Hippocampal formation (tissue), 2 donors: Measurements from ENCODE around the gene TIMP2.
"Not testable (repeated sequence)": the region's sequence is repeated elsewhere in the genome, so short reads cannot be mapped to it uniquely, and the experiment has no call there.

ENCODE experiments used
- DNase-seq, 2 donors: peaks; one replicate each; lab custom pipeline; 2025; lab: John Stamatoyannopoulos, UW

TIMP2 gene

DNA sequence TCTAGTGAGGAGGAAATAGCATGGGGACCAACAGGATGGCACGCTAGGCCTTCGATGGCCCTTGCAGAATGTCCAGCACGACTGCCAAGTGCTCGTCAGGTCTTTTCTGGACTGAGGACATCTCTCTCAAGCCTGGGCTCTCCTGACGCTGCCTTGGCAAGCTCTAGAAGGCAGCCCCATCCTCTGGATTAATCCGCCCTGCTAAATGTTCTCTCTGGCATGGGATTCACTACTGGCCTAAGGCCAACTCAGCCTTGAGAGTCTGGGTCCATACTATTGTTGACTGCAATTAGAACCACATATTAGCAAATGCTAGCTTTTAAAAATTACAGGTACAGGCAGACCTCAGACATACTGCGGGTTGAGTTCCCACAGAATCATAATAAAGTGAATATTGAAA lies 19.6 kb downstream of the TIMP2 start:
- no peak for DNase-seq

DNA sequence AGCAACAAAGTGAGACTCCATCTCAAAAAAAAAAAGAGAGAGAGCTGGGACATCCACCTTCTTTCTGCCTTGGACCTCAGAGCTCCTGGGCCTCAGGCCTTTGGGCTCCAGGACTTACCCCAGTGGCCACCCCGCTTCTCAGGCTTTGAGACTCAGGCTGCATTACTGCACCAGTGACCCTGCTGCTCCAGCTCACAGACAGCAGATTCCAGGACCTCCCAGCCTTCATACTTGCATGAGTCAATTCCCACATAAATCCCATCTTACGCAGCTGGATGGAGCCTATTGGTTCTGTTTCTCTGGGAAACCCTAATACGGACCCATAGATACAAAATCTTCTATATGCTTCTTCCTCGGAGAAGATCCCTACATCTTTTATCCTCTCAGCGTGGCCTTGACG lies 20.1 kb downstream of the TIMP2 start:
- DNase-seq: no peak

DNA sequence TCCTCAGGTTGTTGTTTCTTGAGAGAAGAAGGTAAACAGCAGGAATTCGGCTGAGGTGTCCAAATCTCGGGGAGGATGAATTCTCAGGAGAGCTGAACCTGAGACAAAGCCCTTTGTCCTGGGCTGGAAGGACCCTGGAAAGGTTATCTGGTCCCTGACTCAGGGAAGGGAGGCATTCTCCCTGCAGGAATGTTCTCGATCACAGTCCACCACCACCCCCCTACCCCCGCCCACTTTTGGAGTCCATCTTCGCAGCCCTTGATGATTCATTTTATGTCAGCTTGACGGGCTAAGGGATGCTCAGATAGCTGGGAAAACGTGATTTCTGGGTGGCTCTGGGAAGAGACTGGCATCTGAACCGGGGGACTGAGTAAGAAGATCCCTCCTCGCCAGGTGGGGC lies 20.8 kb downstream of the TIMP2 start:
- DNase-seq: no peak

DNA sequence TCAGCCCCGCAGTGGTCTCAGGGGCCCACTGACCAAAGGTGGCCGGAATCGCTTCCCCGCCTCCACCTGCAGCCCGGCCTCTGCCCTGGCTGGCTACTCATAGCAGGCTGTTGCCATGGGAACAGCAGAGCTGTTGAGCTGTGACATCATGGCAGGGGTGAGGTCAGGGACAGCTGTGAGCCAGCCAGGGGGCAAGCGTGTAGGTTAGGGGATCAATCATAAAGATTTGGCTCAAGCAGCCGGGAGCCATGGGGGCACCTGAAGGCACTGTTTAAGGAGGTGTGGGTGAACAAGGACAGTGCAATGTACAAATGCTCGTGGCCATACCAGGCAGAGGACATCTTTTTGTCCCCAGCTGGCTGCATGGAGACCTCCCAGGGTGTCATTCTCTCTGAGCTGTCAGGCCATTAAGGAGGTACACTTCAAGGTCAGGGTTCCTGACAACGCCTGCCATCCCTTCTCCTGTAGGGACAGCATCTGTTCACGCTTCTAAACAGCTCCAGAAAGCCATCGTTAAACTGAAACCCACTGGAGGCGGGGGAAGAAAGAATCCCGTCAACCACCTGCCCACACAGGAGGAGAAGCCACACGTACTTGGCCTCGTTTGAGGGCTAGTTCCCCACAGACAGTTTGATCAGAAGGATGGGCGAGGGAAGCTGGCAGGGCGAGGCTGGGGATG lies 21.9 kb downstream of the TIMP2 start, which contains the start of gene CEP295NL:
Gene CEP295NL, minus strand, starts transcription at position 101 of the 679 bp plus-strand sequence. CDS start 1,373 bp downstream, outside the sequence.
- DNase-seq: no peak

DNA sequence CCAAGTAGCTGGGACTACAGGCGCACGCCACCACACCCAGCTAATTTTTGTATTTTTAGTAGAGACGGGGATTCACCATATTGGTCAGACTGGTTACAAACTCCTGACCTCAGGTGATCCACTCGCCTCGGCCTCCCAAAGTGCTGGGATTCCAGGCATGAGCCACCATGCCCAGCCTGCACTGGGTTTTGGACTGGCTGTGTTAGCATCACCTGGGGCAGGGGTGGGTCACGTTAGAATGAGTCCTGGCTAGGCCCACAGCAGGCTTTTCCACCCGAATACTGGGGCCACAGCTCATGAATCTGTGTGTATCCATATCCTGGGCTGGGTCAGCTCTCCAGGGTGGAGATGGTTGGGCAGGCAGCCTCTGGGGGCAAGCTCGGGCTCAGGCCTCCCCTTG lies 23.0 kb downstream of the TIMP2 start:
- not testable (repeated sequence) for DNase-seq

DNA sequence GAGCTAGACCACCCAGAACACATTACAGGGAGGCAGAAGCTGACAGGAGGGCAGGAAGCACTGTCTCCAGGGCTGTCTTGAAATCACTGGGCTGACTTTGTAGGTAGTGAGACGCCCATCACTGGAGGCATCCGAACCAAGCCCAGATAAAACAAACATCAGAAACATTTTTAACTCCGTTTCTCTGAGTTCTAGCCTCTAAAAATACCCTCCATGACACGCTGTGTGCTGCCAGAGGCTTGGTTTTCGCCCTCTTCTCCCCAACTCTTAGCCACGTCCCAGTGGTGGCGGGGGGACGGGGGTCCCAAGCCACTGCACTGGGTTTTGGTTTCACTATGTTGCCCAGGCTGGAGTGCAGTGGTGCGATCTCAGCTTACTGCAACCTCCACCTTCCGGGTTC lies 23.4 kb downstream of the TIMP2 start:
- no peak for DNase-seq

DNA sequence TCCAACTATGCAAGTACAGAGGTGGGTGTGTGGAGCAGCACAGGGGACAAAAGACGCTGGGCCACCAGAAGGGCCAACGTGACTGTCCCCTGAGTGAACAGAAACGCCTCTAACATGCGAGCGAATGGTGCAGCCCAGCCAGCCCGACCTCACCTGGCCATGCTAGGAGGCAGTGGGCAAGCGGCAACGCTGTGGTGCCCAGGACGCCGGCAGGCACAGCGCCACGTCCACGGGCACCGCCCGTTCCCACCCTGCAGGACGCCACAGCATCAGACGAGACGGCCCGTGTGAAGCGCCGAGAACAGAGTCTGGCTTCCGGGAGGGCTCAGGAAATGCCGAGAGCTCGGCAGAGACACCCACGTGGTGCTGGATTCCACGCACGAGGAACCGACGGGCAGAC lies 24.4 kb downstream of the TIMP2 start:
- DNase-seq: no peak

DNA sequence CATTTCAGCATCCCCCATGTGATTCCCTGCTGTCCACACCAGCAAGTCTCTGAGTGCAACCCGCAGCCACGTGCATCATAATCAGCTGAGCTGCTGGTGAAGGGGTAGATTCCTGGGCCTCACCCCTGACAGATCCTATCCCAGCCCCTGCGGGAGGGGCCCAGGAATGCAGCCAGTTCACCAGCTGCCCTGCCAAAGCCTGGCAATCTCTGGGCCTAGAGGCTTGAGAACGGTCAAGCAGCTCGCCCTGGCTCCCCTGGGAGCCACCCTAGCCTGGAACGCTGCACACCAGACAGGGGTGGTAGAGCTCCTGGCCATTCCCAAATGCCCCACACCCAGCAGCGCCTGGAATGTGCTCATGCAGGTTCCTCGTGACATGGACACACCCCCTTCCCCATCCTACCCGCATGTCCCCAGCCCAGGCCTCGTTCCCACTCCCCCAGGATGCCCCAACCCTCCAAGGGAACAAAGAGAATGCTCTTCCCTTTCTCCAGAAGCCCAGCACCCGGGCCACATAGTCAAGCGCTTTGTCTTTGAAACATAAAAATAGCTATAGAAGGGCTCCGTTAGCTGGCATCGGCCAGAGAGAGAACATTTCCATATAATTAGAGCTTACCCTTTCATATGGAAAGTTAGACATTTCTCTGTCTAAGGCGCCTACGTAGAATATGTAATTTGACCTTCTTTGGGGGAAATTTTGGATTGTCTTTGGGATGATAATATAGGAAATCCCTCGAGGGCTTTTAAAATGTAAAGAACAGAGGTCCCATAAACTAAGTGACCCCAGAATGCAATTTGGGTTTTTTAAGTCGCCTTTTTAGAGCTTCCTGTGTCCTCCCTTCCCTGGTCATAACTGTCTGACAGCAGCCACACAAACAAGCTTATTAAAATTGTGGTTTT lies 25.6 kb downstream of the TIMP2 start:
- DNase-seq: peak in 1 of 2 donors; percentile 56

DNA sequence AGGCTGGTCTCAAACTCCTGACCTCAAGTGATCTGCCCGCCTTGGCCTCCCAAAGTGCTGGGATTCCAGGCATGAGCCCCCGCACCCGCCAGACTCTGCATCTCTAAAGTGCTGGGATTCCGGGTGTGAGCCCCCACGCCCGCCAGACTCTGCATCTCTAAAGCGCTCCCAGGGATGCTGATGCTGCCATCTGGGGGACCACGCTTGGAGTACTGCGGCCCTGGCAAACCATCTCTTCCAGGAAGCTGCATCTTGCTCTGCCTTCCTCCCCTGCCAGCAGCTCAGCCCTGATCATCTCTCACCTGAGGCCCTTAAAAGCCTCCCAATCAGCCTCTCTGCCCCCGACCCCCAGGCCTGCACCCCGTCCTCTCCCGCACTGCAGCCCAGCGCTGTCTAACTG lies 26.2 kb downstream of the TIMP2 start:
- no peak for DNase-seq

DNA sequence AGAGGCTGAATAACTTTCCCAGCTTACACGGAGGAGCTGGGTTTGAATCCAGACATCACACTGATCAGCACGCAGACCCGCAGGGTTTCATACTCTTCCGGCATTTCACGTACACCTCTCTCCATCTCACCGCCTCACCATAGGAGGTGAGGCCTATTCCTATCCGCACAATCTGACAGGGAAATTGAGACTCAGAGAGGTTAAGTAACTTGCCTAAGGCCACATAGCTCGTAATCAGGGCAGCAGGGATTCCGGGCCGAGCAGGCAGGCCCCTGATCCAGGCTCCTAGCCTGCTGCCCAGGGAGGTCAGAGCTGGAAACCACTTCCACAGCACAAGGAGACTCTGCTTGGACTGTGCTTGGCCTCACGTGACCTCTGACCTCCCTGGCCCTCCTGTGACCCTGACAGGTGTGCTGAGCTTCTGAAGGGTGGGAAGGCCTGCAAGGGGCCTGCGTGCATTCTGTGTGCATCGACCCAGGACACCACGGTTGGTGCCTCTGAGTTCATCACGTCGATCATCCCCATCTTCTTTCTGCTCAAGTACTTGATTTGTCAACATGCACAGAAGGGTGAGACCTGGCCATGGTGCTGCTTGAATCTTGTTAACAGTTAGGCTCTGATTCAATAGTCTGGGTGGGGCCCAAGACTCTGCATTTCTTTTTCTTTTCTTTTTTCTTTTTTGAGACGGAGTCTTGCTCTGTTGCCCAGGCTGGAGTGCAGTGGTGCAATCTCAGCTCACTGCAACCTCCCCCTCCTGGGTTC lies 26.9 kb downstream of the TIMP2 start:
- no peak for DNase-seq

DNA sequence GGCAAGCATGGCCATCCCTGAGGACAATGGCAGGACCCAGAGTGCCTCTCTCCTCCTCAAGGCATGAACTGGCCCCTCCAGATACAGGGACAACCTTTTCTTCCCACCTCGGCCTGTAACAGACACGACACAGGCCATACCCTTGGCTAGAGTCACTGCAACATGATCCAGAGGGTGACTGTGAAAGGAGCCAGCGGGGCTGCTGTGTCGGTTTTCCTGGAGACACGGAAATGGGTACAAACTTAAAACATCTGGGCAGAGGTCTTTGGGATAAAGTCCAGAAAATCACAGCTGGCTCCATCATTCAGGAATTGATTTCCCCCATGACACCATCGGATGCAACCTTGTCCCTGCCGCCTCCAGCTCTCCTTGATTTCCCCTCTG lies 27.5 kb downstream of the TIMP2 start:
- DNase-seq: no peak

DNA sequence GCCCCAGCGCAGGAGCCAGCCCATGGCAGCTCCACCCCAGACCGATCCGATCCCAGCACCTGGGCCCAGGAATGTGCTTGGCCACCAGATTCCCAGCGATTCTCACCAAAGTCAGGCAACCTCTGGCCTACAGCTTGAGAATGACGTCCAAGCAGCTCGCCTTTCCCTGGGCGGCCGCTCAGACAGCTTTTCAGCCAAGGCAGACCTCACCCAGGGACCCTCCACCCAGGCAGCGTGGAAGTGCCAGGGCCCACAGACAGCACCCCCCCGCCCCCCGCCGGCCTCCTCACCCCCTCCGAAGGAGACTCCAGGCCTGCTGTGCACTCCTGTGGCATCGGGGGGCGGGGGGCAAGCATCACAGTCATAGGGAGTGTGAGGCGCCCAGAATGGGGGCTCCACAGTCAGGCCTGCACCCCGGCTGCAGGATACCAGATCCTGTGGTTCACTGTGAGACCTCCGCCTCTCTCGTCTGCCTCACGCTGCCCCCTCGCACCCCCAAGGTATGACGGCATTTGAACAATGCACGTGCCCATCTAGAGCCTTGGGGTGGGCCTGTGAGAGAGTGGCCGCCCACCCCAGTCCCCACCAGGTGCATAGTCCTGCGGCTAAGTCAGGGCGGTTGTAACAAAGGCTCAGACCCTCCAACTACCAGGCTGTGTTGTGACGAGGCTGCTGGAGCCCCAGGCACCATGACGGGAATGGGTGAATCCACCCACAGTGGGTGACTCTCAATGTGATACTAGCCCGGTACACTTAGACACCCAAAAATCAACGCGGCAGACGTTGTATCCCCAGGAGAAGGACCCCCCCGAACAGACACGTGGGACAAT lies 28.1 kb downstream of the TIMP2 start:
- no peak for DNase-seq

DNA sequence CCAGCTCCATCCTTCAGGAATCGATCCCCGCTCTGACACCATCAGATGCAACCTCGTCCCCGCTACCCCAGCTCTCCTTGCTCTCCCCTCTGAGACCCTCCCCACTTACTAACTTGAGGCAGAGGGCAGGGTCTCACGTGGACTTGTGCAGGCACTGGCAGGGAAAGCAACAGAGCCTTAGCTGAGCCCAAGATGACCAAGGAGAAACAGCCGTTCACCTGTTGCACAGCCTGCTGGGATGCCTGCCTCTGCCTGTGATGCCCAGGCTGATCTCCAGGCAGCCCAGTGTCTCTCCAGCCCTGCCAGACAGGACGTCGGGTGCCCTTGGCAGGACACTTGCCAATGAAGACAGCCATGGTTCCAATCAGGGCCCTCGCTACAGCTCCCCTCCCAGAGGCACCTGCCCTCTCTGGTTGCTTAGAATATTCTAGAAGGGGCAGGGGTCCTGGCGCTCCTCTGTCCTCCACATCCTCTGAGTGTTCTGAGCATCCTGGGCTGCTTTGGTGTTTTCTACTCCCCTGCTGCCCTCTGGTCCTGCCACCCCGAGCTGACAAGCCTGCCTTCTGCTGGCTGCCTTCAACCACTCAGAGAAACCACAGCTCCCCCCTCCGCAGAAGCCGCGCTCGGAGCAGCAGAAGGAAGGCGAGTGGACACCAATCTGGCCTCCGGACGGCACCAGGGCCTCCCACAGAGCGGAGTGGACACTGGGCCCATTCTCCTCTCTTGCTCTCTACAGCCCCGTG lies 28.9 kb downstream of the TIMP2 start:
- peak; percentile 85 to 87 for DNase-seq

DNA sequence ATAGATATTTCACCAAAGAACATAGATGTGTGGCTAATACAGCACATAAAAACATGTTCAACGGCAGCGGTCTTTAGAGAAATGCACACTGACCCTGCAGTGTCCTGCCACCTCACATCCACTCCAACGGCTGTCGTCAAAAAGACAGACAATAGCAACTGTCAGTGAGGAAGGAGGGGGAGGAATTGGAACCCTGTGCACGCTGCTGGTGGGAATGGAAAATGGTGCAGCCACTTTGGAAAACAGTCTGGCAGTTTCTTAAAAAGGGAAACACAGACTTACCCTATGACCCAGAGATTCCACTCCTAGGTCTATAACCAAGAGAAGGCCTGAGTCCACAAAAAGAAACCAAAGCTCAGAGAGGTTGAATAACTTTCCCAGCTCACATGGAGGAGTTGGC lies 29.9 kb downstream of the TIMP2 start:
- DNase-seq: peak in 1 of 2 donors; percentile 30

DNA sequence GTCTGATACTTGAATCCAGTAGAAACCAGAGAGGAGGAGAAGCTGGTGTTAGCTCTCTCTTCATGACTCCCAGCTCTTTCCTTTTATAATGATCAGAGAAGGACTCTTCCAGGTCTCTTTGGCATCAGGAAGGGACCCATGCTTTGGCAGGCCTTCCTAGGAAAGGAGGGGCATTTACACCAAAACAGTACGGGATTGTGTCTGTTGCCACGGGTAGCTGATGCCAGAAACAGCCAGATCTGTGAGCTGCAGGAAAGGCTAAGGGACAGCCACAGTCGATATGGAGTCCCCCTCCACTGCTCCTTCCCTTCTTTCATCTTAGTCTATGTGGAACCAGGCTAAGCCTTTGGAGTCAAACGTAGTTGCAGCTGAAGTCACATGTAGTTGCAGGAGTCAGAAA lies 31.5 kb downstream of the TIMP2 start:
- peak; percentile 33 to 50 for DNase-seq

DNA sequence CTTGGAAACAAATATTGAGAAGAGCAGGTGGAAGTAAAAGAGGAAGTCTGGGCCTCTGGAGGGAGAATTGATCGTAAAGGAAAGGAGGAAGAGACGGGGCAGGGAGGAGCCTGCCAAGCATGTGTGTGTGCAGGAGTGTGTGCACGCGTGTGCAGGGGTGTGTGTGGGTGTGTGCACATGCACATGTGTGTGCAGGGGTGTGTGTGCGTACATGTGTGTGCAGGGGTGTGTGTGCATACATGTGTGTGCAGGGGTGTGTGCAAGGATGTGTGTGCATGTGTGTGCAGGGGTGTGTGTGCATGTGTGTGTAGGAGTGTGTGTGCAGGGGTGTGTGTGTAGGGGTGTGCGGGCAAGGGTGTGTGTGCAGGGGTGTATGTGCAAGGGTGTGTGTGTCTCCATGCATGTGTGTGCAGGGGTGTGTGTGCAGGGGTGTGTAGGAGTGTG lies 32.2 kb downstream of the TIMP2 start:
- no peak for DNase-seq

DNA sequence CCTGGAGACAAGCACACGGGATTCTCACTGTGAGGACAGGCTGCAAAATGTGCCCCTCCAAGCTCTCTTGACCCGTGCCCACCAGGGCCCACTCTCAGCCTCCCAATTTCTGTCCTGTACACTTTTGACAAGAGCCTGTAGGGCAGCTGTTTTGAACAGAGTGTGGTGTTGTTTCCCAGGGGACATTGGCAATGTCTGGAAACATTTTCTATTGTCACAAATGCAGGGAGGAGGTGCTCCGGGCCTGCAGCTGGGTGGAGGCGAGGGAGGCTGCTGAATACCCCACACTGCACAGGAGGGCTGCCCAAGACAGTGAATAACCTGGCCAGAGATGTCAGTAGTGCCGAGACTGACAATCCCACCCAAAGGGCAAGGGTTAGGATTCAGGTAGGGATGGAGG lies 32.7 kb downstream of the TIMP2 start:
- DNase-seq: peak; percentile 70 to 79

DNA sequence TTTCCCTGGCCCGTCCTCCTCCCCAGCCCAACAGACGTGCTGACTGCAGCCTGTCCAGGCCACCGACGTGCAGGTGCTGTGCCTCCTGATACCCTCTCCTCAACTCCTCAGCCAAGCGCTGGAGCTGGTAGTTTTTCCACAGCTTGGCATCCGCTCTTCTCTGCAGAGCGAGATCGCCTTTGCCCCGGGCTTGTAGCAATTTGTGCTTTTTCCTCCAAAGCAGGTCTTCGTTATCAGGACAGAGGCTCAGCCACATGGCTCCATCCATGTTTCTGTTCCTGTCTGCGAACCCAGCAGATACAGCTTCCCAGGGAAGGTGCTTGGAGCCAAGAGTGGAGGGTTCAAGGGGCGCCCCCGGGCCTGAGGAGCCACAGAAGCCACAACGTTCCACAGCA lies 33.1 kb downstream of the TIMP2 start:
- DNase-seq: no peak

DNA sequence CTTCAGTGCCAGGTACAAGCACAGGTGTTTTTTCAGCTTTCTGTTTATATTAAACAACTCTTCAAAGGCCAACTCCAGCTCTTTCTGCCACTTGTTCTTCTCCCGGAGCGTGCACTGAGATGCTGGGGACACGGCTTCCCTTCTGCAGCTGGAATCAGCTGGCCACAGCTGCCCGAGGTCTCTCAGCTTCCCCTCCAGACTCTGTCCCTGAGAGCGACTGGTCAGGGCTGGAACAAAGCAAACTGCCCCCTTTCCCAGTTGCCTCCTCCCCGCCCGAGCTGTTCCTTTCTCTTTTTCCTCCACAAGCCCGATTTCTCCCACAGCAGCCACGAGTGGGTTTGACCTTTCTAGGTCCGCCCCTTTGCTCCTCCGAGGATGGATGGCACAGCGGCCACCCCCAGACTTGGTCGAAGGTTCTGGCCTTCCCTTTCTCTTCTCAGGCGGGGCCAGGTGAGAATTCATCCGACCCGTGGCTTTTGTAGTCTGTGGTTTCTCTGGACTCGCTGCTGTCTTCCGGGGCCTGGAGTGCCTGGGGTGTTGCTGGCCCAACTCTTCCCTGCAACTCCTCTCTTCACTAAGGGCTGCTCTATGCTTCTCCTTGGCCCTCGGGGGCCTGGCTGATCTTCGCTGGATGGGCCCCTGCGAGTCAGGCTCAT lies 33.7 kb downstream of the TIMP2 start:
- DNase-seq: peak in 1 of 2 donors; percentile 28

DNA sequence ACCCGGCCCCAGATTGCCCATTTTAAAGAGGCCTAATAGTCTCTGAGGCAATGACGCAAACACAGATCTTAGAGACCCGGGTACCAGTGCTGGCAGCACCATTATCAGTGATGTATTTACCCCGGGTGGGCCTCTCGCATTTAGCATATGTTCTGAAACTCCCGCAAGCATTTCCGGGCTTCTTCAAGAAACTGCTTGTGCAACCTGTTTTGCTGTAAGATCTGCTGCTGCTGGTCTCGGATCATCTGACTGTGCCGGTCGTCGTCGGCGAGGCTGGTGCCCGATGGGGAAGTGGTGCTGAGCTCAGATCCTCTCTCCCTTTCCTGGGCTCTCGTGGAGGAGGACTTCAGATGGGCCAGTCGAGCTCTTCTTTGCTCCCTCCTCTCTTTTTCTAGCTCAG lies 34.7 kb downstream of the TIMP2 start:
- DNase-seq: peak; percentile 40 to 64
